DMS153 (cell line): Measurements from ENCODE around the gene MCRS1.
"Not testable (repeated sequence)": the region's sequence is repeated elsewhere in the genome, so short reads cannot be mapped to it uniquely, and the experiment has no call there.

Experiments
- DNase-seq: peaks from one replicate; lab custom pipeline; 2025; lab: John Stamatoyannopoulos, UW

The MCRS1 gene

DNA sequence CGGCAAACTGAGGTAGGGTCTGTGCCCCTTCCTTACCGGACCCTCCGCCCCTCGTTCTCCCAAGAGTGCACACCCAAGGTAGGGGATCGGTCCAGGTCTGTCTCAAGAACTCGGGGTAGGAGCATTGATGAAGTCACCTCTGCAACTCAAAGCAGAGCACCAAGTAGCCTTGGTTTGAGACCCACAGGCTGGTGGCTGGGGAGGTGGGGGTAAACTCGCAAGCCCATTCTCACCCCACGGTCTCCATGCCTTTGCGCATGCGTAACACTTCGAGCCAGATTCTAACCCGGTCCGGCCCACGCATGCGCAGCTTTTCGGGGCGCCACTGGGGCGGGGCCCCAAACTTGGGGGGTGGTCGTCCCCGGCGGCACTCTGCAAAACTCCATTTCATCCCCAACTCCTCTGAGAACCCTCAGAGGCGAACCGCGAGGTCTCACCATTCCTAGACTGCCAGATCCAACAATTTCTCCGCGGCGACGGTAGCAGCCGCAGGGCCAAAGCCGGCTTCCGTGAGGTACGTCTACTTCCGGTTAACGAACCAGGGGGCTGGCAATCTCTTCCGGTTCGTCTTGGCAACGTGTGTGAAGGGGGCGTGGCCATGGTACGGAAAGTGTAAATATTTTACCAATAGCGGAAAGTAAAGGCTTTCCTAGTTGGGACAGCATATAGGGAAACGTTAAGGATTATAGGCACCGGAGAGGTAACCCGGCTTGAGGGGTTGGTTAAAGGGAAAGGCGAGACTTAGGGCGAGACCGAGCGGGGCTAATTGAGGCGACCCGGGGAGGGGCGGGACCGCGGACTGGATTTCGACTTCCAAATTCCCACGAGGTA lies at the start of gene MCRS1:
TSS of gene MCRS1 (minus strand) at position 532 of the 831 bp plus-strand sequence. CDS start 1,411 bp downstream, outside the sequence.
- DNase-seq: peak; percentile 80

DNA sequence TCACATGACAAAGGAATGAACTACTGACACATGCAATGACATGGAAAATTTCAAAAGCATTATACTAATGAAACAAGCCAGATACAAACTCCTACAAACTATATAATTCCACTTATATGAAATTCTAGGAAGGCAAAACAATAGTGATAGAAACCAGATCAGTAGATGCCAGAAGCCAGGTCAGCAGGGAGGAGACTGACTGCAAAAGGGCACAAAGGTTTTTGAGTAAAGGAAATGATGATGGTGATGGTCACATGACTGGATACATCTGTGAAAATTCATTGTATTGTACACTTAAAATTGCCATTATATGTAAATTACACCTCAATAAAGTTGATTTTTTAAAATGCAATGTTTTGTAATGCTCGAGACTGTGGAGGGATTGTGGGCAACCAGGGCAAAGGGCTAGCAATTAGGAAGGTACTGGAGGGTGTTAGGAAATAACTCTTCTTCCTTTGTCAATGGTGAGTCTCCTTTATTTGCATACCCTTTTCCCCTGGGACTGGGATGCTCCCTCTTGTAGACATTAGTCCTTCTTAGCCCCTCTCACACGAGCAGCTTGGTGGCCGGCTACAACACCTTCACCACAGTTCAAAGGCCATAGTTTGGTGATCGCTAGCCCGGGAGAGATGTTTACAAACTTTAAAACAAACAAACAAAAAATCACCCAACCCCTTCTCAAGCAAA lies 48.7 kb upstream of the MCRS1 start:
- no peak for DNase-seq

GRCh38 chr12:49615725-49616124 lies 47.8 kb upstream of the MCRS1 start:
- no peak for DNase-seq

DNA sequence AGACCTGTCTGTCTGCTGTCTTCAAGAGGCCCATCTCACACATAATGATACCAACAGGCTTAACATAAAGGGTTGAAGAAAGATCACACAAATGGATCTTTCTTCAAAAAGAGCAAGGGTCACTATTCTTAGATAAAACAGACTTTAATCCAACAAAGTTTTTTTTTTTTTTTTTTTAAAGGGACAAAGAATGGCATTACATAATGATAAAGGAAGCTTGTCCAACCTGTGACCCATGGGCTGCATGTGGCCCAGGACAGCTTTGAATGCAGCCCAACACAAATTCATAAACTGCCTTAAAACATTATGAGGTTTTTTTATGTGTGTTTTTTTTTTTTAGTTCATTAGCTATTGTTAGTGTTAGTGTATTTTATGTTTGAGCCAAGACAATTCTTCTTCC lies 44.3 kb upstream of the MCRS1 start:
- no peak for DNase-seq

GRCh38 chr12:49610785-49611184 lies 42.8 kb upstream of the MCRS1 start:
- DNase-seq: not testable (repeated sequence)

DNA sequence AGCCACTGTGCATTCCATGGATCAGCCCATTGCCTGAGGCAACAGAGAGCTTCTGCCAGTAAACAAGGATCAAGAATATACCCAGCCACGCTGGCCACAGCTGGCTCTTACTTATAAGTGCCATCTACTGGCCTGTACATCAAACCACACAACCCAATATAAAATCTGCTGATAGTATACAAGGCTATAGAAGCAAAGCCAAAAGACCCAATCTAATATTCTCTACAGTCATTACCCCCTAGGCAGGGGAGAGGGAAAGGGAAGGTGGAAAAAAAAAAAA lies 41.9 kb upstream of the MCRS1 start:
- no peak for DNase-seq

DNA sequence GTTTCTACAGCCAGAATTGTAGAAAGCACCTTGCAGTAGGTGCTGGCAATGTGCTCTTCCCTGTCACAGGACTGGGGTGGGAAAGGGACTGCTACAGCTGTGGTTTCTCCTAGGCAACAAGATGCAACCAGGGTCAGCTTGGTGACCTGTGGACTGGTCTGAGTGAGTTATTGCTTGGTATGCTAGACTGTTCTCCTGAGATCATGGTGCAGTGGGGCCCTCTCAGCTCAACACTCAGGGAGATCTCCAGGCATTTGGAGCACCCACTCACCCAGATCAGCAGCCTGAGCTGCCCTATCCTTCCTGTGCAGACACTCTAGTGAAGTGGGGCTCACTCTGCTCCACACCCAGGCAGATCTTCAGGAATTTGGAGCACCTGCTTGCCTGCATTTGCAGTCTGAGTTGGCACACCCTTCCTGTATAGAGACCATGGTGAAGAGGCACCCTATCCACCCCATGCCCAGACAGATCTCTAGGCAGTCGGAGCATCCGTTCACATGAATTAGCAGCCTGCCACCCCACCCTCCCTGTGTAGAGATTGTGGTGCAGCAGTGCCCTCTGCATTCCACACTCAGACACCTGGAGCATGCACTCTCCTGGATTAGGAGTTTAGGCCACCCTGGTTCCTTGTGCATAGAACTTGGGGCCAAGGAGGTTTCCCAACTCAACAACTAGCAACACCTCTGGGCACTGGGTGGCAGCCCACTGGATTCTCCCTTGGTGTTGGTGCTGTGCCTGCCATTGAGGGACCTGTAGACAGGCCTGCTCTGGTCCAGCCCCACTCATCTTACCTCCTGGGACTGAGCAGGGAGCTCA lies 41.3 kb upstream of the MCRS1 start:
- no peak for DNase-seq

- not testable (repeated sequence) for DNase-seq
These were observed 37.6 kb upstream of the MCRS1 start, which contains the start of gene FAM186B for GRCh38 chr12:49605539-49605938. Gene FAM186B (minus strand): TSS chr12:49605639. CDS start chr12:49605477, 162 bp downstream.

- DNase-seq: no peak
These were observed 36.9 kb upstream of the MCRS1 start for GRCh38 chr12:49604856-49605255.

- DNase-seq: no peak
These were observed 35.8 kb upstream of the MCRS1 start for GRCh38 chr12:49603721-49604120.

- no peak for DNase-seq
These were observed 32.0 kb upstream of the MCRS1 start for GRCh38 chr12:49599961-49600360.

DNA sequence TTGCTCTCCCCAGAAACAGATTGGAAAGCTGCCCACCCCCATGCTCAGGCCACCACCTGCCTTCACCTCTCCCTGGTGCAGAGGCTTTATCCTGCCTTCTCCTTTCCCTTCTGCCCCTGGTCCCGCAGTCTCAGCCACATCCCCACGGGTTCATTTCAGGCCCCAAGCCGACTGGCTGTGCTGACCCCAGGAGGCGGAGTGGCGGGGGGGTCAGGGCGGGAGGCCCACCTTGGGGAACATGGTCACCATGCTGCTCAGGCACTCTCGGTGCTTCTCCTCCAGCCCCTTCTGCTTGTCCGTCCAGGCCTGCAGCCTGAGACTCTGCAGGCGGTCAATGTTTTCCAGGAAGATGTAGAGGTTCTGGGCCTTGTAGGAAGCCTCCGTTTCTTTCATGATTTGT lies 30.6 kb upstream of the MCRS1 start:
- DNase-seq: no peak

- DNase-seq: no peak
These were observed 21.0 kb upstream of the MCRS1 start for GRCh38 chr12:49588721-49589516.

DNA sequence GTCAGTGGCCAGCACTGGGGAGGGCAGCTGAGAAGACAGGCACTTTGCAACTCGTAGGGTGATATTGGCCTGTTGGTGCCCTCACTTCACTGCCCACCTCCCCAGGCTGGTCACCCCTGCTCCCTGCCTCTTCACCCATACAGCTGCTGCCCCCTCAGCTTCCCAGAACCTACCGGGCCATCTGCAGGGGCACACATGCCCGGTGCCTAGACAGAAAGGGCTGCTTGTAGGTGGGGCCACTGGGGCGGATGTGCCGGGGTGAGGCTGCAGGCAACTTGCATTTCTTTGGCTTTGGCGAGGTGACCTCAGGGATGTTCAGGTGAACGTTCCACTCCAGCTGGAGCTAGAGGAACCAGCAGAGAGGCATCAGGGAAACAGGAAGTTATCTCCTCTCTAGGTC lies 20.3 kb upstream of the MCRS1 start:
- no peak for DNase-seq

DNA sequence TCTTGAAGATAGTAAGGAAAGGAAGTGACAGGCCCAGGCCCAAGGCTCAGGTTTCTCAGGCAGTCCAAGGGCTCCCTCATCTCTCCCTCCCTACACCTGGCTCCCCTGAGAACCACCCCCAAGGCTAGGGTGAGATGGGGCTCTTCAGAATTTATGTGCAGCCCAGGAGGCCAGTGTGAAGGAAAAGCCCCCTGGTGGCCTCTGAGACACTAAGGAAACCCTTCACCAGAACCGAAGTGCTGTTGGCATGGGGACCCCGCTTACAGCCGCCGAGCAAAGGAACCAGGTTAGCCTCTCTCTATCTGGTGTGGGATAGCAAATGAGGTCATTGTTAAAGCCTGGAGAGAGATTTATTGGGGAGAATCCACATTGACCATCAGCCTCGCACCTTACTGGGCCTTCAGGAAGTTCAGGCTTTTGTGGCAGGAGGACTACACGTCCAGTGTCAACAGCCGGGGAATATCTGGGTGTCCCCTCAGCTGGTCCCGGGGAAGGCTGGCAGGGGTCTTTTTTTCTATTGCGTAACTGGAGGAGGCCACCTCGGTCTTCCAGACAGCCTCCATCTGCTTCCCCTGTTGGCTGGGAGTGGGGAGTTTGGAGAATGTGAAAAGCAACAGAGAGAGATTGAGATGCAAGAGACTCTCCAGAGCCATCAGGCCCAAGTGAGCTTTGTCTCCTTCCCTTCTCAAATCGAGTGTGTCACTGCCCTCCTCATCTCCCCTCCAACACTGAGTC lies 19.4 kb upstream of the MCRS1 start:
- no peak for DNase-seq

- DNase-seq: no peak
These were observed 17.8 kb upstream of the MCRS1 start for GRCh38 chr12:49585477-49586459.

GRCh38 chr12:49584591-49584990 lies 16.6 kb upstream of the MCRS1 start:
- DNase-seq: no peak

GRCh38 chr12:49583366-49584094 lies 15.6 kb upstream of the MCRS1 start:
- DNase-seq: no peak

GRCh38 chr12:49582850-49583249 lies 14.9 kb upstream of the MCRS1 start:
- no peak for DNase-seq
